ENCODE results near the gene MIAT.

- no peak for TF ChIP-seq POLR2AphosphoS5 (IDR thresholded peaks at IDR 0.05; ENCODE audit: borderline replicate concordance, low read depth, low read length)
- TF ChIP-seq EZH2 (IDR thresholded peaks at IDR 0.05): no peak
Observed at GRCh38 chr22:26685601-26686000, 28.2 kb downstream of the MIAT start.
